Psoas muscle (tissue), 8 donors: ENCODE results near the gene RET. TPM values are rescaled to one million over a fixed set of nuclear protein-coding genes. Genes with fewer than 3 reads are reported as not detected.

ENCODE experiments used
- ATAC-seq, 4 donors: fragments of 200-7000 bp; cut with Tn5 transposase; one replicate each; pipeline ENCODE4 v1.9.1; 2020; ENCODE audit warnings: moderate library complexity in 3 of 4, mild to moderate bottlenecking in 2 of 4
- DNase-seq, 2 donors: peaks; one replicate each; pipeline ENCODE4 v3.0.0-alpha.2; 2020
- H3K27ac ChIP-seq: fragments of 200-600 bp; one replicate; pipeline ENCODE4 v1.8.0; 2022
- H3K27me3 ChIP-seq, 3 donors: fragments of 200-600 bp in 1 of 3; one replicate each; pipeline versions ENCODE4 v1.6.1 to v1.8.0; 2013 to 2022; ENCODE audit warnings: low read length in 2 of 3, mild to moderate bottlenecking in 2 of 3, moderate library complexity in 1 of 3; ENCODE audit not compliant: insufficient read depth in 3 of 3
- H3K36me3 ChIP-seq, 2 donors: fragments of 200-600 bp in 1 of 2; one replicate each; pipeline versions ENCODE4 v1.6.1 to v1.8.0; 2013 to 2022; ENCODE audit warnings: low read depth in 1 of 2, mild to moderate bottlenecking in 1 of 2, moderate library complexity in 1 of 2; ENCODE audit not compliant: insufficient read depth in 1 of 2
- H3K4me1 ChIP-seq: fragments of 200-600 bp; one replicate; pipeline ENCODE4 v1.8.0; 2022
- H3K4me3 ChIP-seq: fragments of 200-600 bp; one replicate; pipeline ENCODE4 v1.8.0; 2022; ENCODE audit warnings: mild to moderate bottlenecking
- H3K9me3 ChIP-seq: fragments of 200-600 bp; one replicate; pipeline ENCODE4 v1.8.0; 2022
- CTCF ChIP-seq: fragments of 200-600 bp; IDR thresholded peaks from one replicate; pipeline ENCODE4 v1.8.0; 2022; ENCODE audit warnings: antibody characterized with exemption
- WGBS, 3 donors: extraction: QIAGEN DNeasy Blood & Tissue Kit; methylation state at CpG; one replicate each; pipeline versions ENCODE4 v1.1.6 to v1.1.7; 2013; 5-methylcytosine and 5-hydroxymethylcytosine counted together
- intact Hi-C, 2 donors: fragments of 100-400 bp; cut with DNase I; formaldehyde crosslinking; loops; one replicate each; pipeline versions ENCODE4 v1.11.0 to v1.14.2; 2022
- polyA plus RNA-seq, 3 donors: library from polyadenylated mRNA; stranded (reverse); fragments of 200-250 nt; gene quantifications; one replicate each; pipeline ENCODE4 v1.2.3, GENCODE V29; 2013
- total RNA-seq, 4 donors: library from RNA; stranded (reverse); fragmentation: NEBNext Ultra II Directional in 2 of 4; extraction: Animal tissue kit (Norgen Biotek cat#: 25700) in 2 of 4; gene quantifications; one replicate each; pipeline versions ENCODE4 v1.2.1 to v1.2.4, GENCODE V29; 2021 to 2023
- donor health status: healthy with polysubstance abuse.
- donor health status: DM: no; HTN: no; CAD: no; lungs with moderate emphysema.
- donor health status: Bipolar disorder and iron deficiency.
- donor health status: healthy.
- donor health status: DM: yes; HTN: yes; CAD: no.
- donor health status: DM: no; HTN: no; CAD: no.
- donor health status: DM: no; HTN: no; CAD: no.
- donor health status: DM: yes; HTN: yes; CAD: no.

Gene RET
- total and polyA plus RNA-seq, 7 donors: 0.35 to 2.6 (median 0.60) TPM

GRCh38 chr10:43037942-43038782, 38.7 kb upstream of the RET start:
- Histone ChIP-seq H3K4me1 (no peaks in the 10 kb centered on the region), H3K27ac (no peak overlapping the region), H3K9me3 (peaks cover 3% of the 10 kb centered on the region), H3K27me3 (no peaks in the 10 kb centered on the region), H3K36me3 (no peaks in the 10 kb centered on the region), H3K4me3 (no peak overlapping the region)
- ATAC-seq: no peak
- 83 to 86% (median 84%) methylated on average over 14 of the region's 14 CpGs for WGBS, 3 donors
- intact Hi-C loops: no loop called here
- DNase-seq: no peak
- no peak for TF ChIP-seq CTCF

DNA sequence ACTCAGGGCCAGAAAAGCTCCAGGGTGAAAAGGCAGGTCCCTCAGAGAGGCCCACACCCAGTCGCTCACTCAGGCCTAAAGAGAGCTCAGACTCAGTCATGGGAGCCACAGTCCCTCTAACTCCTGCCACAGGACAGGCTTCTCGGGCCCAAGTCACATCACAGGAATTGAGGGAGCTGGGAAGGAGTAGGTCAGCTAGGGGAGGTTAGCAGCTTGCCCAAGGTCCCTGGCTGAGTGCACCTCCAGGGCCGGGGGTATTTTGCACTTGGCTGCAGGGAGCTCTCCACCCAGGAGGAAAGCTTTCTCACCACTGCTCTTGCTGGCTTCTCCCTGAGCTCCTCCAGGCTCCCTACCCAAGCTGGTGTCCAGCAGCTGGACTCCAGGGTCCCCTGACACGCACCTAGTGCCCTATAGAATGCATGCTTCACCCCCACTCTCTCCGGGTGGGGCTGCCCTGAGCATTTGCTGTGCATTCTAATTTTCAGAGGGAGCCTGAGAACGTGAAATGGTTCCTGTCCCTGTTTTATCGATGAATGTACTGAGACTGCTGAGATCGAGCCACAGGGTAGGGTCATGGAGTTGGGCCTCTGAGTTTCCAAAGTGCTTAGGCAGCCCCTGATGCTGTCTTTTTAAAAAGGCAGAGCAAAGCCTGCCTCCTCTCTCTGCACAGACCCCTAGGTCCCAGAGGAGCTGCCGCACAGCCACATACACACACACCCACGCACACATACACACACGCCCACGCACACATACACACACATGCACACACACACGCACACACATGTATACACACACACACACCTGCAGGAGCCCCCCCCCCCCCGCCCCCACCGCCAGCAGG, 37.9 kb upstream of the RET start:
- no peak for TF ChIP-seq CTCF
- Histone ChIP-seq H3K27me3 (no peaks in the 10 kb centered on the region), H3K27ac (no peak overlapping the region), H3K4me1 (no peaks in the 10 kb centered on the region), H3K4me3 (no peak overlapping the region), H3K36me3 (no peaks in the 10 kb centered on the region), H3K9me3 (no peaks in the 10 kb centered on the region)
- no peak for ATAC-seq
- intact Hi-C loops: no loop called here
- 72 to 81% (median 78%) methylated on average over 14 to 15 of the region's 15 CpGs for WGBS, 3 donors
- no peak for DNase-seq

- no peaks in the 10 kb centered on the region for H3K36me3 ChIP-seq
- H3K27me3 ChIP-seq: no peaks in the 10 kb centered on the region
- no peaks in the 10 kb centered on the region for H3K4me1 ChIP-seq
- H3K9me3 ChIP-seq: no peaks in the 10 kb centered on the region
- 79 to 85% (median 80%) methylated on average over 21 of the region's 21 CpGs for WGBS, 3 donors
- ATAC-seq (no peak), DNase-seq (no peak)
- intact Hi-C loops: no loop called here
- no peak overlapping the region for H3K4me3 ChIP-seq
- H3K27ac ChIP-seq: no peak overlapping the region
- TF ChIP-seq CTCF: no peak
These were observed 37.0 kb upstream of the RET start for GRCh38 chr10:43039624-43040481.

- H3K4me1 ChIP-seq: no peaks in the 10 kb centered on the region
These were observed 36.2 kb upstream of the RET start for GRCh38 chr10:43040482-43041256.

More at GRCh38 chr10:43040482-43041256, 36.2 kb upstream of the RET start:
- no peaks in the 10 kb centered on the region for H3K9me3 ChIP-seq
- H3K4me3 ChIP-seq: no peak overlapping the region
- TF ChIP-seq CTCF: no peak
- no peaks in the 10 kb centered on the region for H3K27me3 ChIP-seq
- DNase-seq (no peak), ATAC-seq (no peak)
- no peak overlapping the region for H3K27ac ChIP-seq
- intact Hi-C loops: no loop called here
- H3K36me3 ChIP-seq: no peaks in the 10 kb centered on the region
- WGBS, 3 donors: 92 to 97% (median 93%) methylated on average over 5 to 6 of the region's 6 CpGs
